Ascending aorta (tissue), 2 donors: Measurements from ENCODE around the gene OR6C75. TPM values are rescaled to one million over a fixed set of nuclear protein-coding genes. Genes with fewer than 3 reads are reported as not detected.

Experiments
- DNase-seq, 2 donors: peaks; one replicate each; pipeline ENCODE4 v3.0.0-alpha.2; 2019; ENCODE audit warnings: low spot score in 2 of 2
- H3K27ac ChIP-seq, 2 donors: fragments of 200-600 bp; sonication (generic); one replicate each; pipeline ENCODE4 v1.5.1; 2016 to 2017; ENCODE audit warnings: mild to moderate bottlenecking in 1 of 2
- H3K27me3 ChIP-seq: fragments of 200-600 bp; sonication (generic); one replicate; pipeline ENCODE4 v1.5.1; 2017
- H3K36me3 ChIP-seq, 2 donors: fragments of 200-600 bp; sonication (generic); one replicate each; pipeline ENCODE4 v1.5.1; 2016
- H3K4me1 ChIP-seq, 2 donors: fragments of 200-600 bp; sonication (generic); one replicate each; pipeline ENCODE4 v1.5.1; 2016 to 2017; ENCODE audit warnings: mild to moderate bottlenecking in 1 of 2
- H3K4me3 ChIP-seq, 2 donors: fragments of 200-600 bp; sonication (generic); one replicate each; pipeline ENCODE4 v1.5.1; 2016 to 2017; ENCODE audit warnings: mild to moderate bottlenecking in 1 of 2
- H3K9me3 ChIP-seq, 2 donors: fragments of 200-600 bp; sonication (generic); one replicate each; pipeline ENCODE4 v1.5.1; 2016
- CTCF ChIP-seq, 3 experiments: fragments of 200-600 bp in 2 of 3; fragments of 450-650 bp in 1 of 3; sonication (generic) in 2 of 3; IDR thresholded peaks; one replicate each; pipeline ENCODE4 v1.5.1; 2016 to 2019; ENCODE audit warnings: antibody characterized with exemption in 3 of 3, mild to moderate bottlenecking in 1 of 3, moderate library complexity in 1 of 3
- intact Hi-C: fragments of 100-400 bp; cut with DNase I; formaldehyde crosslinking; loops from one replicate; pipeline ENCODE4 v1.15.1; 2023
- total RNA-seq: library from RNA; depleted of rRNA; stranded (reverse); fragments of >200 nt; gene quantifications from one replicate; pipeline ENCODE4 v1.1.0, GENCODE V29; 2016

Gene OR6C75
- total RNA-seq, 1 donor from 2014 or later, result not detected

GRCh38 chr12:55365086-55365485 lies 2.3 kb downstream of the OR6C75 start:
- Histone ChIP-seq H3K4me3 (no peak overlapping the region), H3K9me3 (no peaks in the 10 kb centered on the region), H3K4me1 (no peaks in the 10 kb centered on the region), H3K27ac (no peak overlapping the region), H3K27me3 (no peaks in the 10 kb centered on the region), H3K36me3 (no peaks in the 10 kb centered on the region)
- no peak for TF ChIP-seq CTCF (IDR thresholded peaks at IDR 0.05)
- DNase-seq, result no peak
- intact Hi-C loops, result no loop called here

GRCh38 chr12:55372521-55372920 lies 9.7 kb downstream of the OR6C75 start:
- H3K9me3 ChIP-seq, result no peaks in the 10 kb centered on the region
- no peaks in the 10 kb centered on the region for H3K27me3 ChIP-seq
- no peaks in the 10 kb centered on the region for H3K36me3 ChIP-seq
- no peak for TF ChIP-seq CTCF (IDR thresholded peaks at IDR 0.05)
- DNase-seq, result no peak
- no peak overlapping the region for H3K27ac ChIP-seq
- H3K4me3 ChIP-seq, result no peak overlapping the region
- H3K4me1 ChIP-seq, result no peaks in the 10 kb centered on the region
- intact Hi-C loops, result no loop called here

- no peak overlapping the region for H3K27ac ChIP-seq
- DNase-seq, result no peak
- no peaks in the 10 kb centered on the region for H3K36me3 ChIP-seq
- no peak overlapping the region for H3K4me3 ChIP-seq
- intact Hi-C loops, result no loop called here
- H3K27me3 ChIP-seq, result no peaks in the 10 kb centered on the region
- TF ChIP-seq CTCF (IDR thresholded peaks at IDR 0.05), result no peak
- no peaks in the 10 kb centered on the region for H3K4me1 ChIP-seq
- H3K9me3 ChIP-seq, result no peaks in the 10 kb centered on the region
Measured at GRCh38 chr12:55385891-55386290, 23.1 kb downstream of the OR6C75 start.

- no peak for DNase-seq
- intact Hi-C loops, result no loop called here
- H3K27me3 ChIP-seq, result no peaks in the 10 kb centered on the region
- no peak overlapping the region for H3K4me3 ChIP-seq
- no peaks in the 10 kb centered on the region for H3K36me3 ChIP-seq
- TF ChIP-seq CTCF (IDR thresholded peaks at IDR 0.05), result no peak
- no peaks in the 10 kb centered on the region for H3K9me3 ChIP-seq
- no peaks in the 10 kb centered on the region for H3K4me1 ChIP-seq
- H3K27ac ChIP-seq, result no peak overlapping the region
Measured at GRCh38 chr12:55392032-55392795, 29.4 kb downstream of the OR6C75 start.

GRCh38 chr12:55396326-55396725 lies 33.6 kb downstream of the OR6C75 start:
- Histone ChIP-seq H3K4me3 (no peak overlapping the region), H3K27me3 (no peaks in the 10 kb centered on the region), H3K4me1 (no peaks in the 10 kb centered on the region), H3K27ac (no peak overlapping the region), H3K9me3 (no peaks in the 10 kb centered on the region), H3K36me3 (no peaks in the 10 kb centered on the region)
- no peak for TF ChIP-seq CTCF (IDR thresholded peaks at IDR 0.05)
- intact Hi-C loops, result no loop called here
- DNase-seq, result no peak
